HepG2 (cell line): Measurements from ENCODE around the gene TBC1D10A. TPM values are rescaled to one million over a fixed set of nuclear protein-coding genes. Genes with fewer than 3 reads are reported as not detected.

Experiments used
- ATAC-seq: fragments of 200-7000 bp; cut with Tn5 transposase; 3 replicates; pipeline ENCODE4 v1.9.1; 2020; ENCODE audit warnings: mild to moderate bottlenecking, moderate library complexity
- BruUV-seq: library from RNA; stranded (reverse); fragments of 400-500 nt; replicated peaks from 2 replicates; lab custom pipeline; 2021; lab: Mats Ljungman, UMichigan
- CTCF ChIA-PET: fragments of 300-600 bp; formaldehyde crosslinking; extraction: SDS; loops from one replicate; lab custom pipeline; 2021; ENCODE audit warnings: low total read pairs, inconsistent platforms, low intra/inter-chr PET ratio; lab: Yijun Ruan, JAX
- POLR2A ChIA-PET: fragments of 350-600 bp; sonication (Branson Sonifier 250); formaldehyde crosslinking; loops from one replicate; lab custom pipeline; 2020; ENCODE audit warnings: antibody characterized with exemption, inconsistent platforms; lab: Yijun Ruan, JAX
- DNase-seq: peaks from one replicate; pipeline ENCODE4 v3.0.0-alpha.2; 2015; ENCODE audit warnings: low spot score
- FAIRE-seq: peaks from 3 replicates; lab custom pipeline; 2011; peaks lifted over from hg19 to GRCh38; lab: Jason Lieb, UNC
- H2AFZ ChIP-seq: one replicate; pipeline ENCODE4 v1.6.1; 2011; ENCODE audit warnings: low read length, inconsistent platforms
- H3K27ac ChIP-seq: fragments of 300-600 bp; 3 replicates; pipeline ENCODE4 v1.8.0; 2011; ENCODE audit warnings: mixed run types, mild to moderate bottlenecking, mixed read lengths, low read length, inconsistent platforms; ENCODE audit not compliant: insufficient read depth; ENCODE audit errors: extremely low read length
- H3K27me3 ChIP-seq, 2 experiments: fragments of 200-600 bp in 1 of 2; 2 replicates in 1 of 2; 3 replicates in 1 of 2; pipeline versions ENCODE4 v1.6.0 to v1.8.0; 2011; ENCODE audit warnings: low read length in 2 of 2, mild to moderate bottlenecking in 2 of 2, moderate library complexity in 2 of 2, inconsistent platforms in 1 of 2; ENCODE audit not compliant: insufficient read depth in 2 of 2, control insufficient read depth in 1 of 2
- H3K36me3 ChIP-seq, 2 experiments: fragments of 200-600 bp in 1 of 2; replicated peaks in 1 of 2; 2 replicates in 1 of 2; 3 replicates in 1 of 2; pipeline versions ENCODE4 v1.5.1 to v1.8.0; 2011; ENCODE audit warnings: low read length in 2 of 2, inconsistent platforms in 1 of 2; ENCODE audit not compliant: insufficient read depth in 2 of 2, control insufficient read depth in 1 of 2
- H3K4me1 ChIP-seq: 2 replicates; pipeline ENCODE4 v1.5.1; 2012; ENCODE audit warnings: low read length, inconsistent platforms; ENCODE audit not compliant: insufficient read depth
- H3K4me2 ChIP-seq: 2 replicates; pipeline ENCODE4 v1.6.0; 2011; ENCODE audit warnings: low read depth, low read length, inconsistent platforms
- H3K4me3 ChIP-seq, 3 experiments: fragments of 200-600 bp in 1 of 3; sonication (generic), shearing (Covaris generic) in 1 of 3; replicated peaks in 1 of 3; 2 replicates each; pipeline ENCODE4 v1.5.1; 2011 to 2016; ENCODE audit warnings: low read length in 3 of 3, inconsistent platforms in 2 of 3, low read depth in 2 of 3, mild to moderate bottlenecking in 2 of 3, control low read depth in 1 of 3, mixed read lengths in 1 of 3; ENCODE audit not compliant: insufficient read depth in 1 of 3
- H3K79me2 ChIP-seq: one replicate; pipeline ENCODE4 v1.6.1; 2011; ENCODE audit warnings: low read length, inconsistent platforms; ENCODE audit not compliant: insufficient read depth
- H3K9ac ChIP-seq: 2 replicates; pipeline ENCODE4 v1.6.0; 2011; ENCODE audit warnings: mild to moderate bottlenecking, low read depth, low read length, inconsistent platforms; ENCODE audit not compliant: insufficient read depth
- H3K9me3 ChIP-seq: 2 replicates; pipeline ENCODE4 v1.5.1; 2012; ENCODE audit warnings: mild to moderate bottlenecking, low read length
- H4K20me1 ChIP-seq: 2 replicates; pipeline ENCODE4 v1.6.0; 2011; ENCODE audit warnings: inconsistent platforms, mild to moderate bottlenecking, low read length, moderate library complexity; ENCODE audit not compliant: insufficient read depth
- ATAD3A ChIP-seq: sonication (generic); formaldehyde crosslinking; IDR thresholded peaks from 2 replicates; pipeline ENCODE4 v1.4.0; 2020; ENCODE audit warnings: missing genetic modification reagents
- GTF2F1 ChIP-seq: fragments of 150-350 bp; IDR thresholded peaks from 2 replicates; pipeline ENCODE4 v1.6.1; 2014; ENCODE audit warnings: low read length
- HHEX ChIP-seq: IDR thresholded peaks from 2 replicates; pipeline ENCODE4 v1.6.1; 2016; ENCODE audit warnings: control low read depth
- KDM5A ChIP-seq: fragments of 200-600 bp; sonication (generic); IDR thresholded peaks from 2 replicates; pipeline ENCODE4 v1.7.0; 2018; ENCODE audit warnings: antibody characterized with exemption, mild to moderate bottlenecking, low read length, borderline replicate concordance
- NFYC ChIP-seq: IDR thresholded peaks from 2 replicates; pipeline ENCODE4 v1.6.1; 2016; ENCODE audit warnings: missing genetic modification reagents, missing compliant biosample characterization
- NR1H2 ChIP-seq: sonication (generic); formaldehyde crosslinking; IDR thresholded peaks from 2 replicates; pipeline ENCODE4 v1.8.1; 2022; ENCODE audit warnings: low read depth, missing genetic modification reagents, borderline replicate concordance
- POGZ ChIP-seq: sonication (generic); formaldehyde crosslinking; IDR thresholded peaks from 2 replicates; pipeline ENCODE4 v1.4.0; 2020; ENCODE audit warnings: mild to moderate bottlenecking, missing genetic modification reagents
- SIN3B ChIP-seq: fragments of 150-350 bp; IDR thresholded peaks from 2 replicates; pipeline ENCODE4 v1.6.1; 2014; ENCODE audit warnings: low read length
- SP2 ChIP-seq: sonication (generic); formaldehyde crosslinking; IDR thresholded peaks from 2 replicates; pipeline ENCODE4 v1.5.1; 2020; ENCODE audit warnings: mild to moderate bottlenecking, missing genetic modification reagents
- SYNCRIP ChIP-seq: fragments of 200-400 bp; formaldehyde crosslinking; IDR thresholded peaks from 2 replicates; pipeline ENCODE4 v1.6.1; 2018; ENCODE audit warnings: mild to moderate bottlenecking, low read depth, low read length; ENCODE audit not compliant: insufficient read depth
- TCF12 ChIP-seq, 2 experiments: fragments of 450-650 bp in 1 of 2; sonication (generic) in 1 of 2; formaldehyde crosslinking in 1 of 2; IDR thresholded peaks; 2 replicates each; pipeline versions ENCODE4 v1.6.1 to v1.8.0; 2017 to 2022; ENCODE audit warnings: antibody characterized with exemption in 1 of 2, mild to moderate bottlenecking in 1 of 2, missing genetic modification reagents in 1 of 2, moderate library complexity in 1 of 2
- ZNF329 ChIP-seq: sonication (generic); formaldehyde crosslinking; IDR thresholded peaks from 2 replicates; pipeline ENCODE4 v1.9.0; 2021; ENCODE audit warnings: low read depth, mild to moderate bottlenecking, missing genetic modification reagents
- ZNF816 ChIP-seq: sonication (generic); formaldehyde crosslinking; IDR thresholded peaks from 2 replicates; pipeline ENCODE4 v1.8.0; 2022; ENCODE audit warnings: missing genetic modification reagents, mild to moderate bottlenecking, borderline replicate concordance
- ZSCAN12 ChIP-seq: sonication (generic); formaldehyde crosslinking; IDR thresholded peaks from 2 replicates; pipeline ENCODE4 v1.9.0; 2021; ENCODE audit warnings: mild to moderate bottlenecking, missing genetic modification reagents
- WGBS: methylation state at CpG from one replicate; pipeline ENCODE4 v1.1.6; 2017; ENCODE audit warnings: low lambda C conversion rate; 5-methylcytosine and 5-hydroxymethylcytosine counted together
- in situ Hi-C: cut with HindIII; loops from 2 replicates; pipeline ENCODE4 v1.10.0; 2017; ENCODE audit warnings: low pct_unique_long_range_greater_than_20kb; ENCODE audit not compliant: extremely low pct_ligation_motif_present
- intact Hi-C: fragments of 100-400 bp; cut with micrococcal nuclease; formaldehyde crosslinking; loops from one replicate; pipeline ENCODE4 v1.10.0; 2022; ENCODE audit not compliant: unreplicated experiment
- polyA plus RNA-seq, 8 experiments: library from polyadenylated mRNA; depleted of rRNA in 3 of 8; stranded (reverse) in 7 of 8; unstranded in 1 of 8; fragments of >200 nt; fragmentation: Illumina TruSeq in 4 of 8; extraction: Trizol in 4 of 8; gene quantifications; 2 replicates each; pipeline versions ENCODE4 v1.2.1 to v1.2.3, GENCODE V29; 2011 to 2016; ENCODE audit warnings: low read depth in 4 of 8, missing spikeins in 1 of 8, mixed read lengths in 1 of 8; ENCODE audit not compliant: insufficient read depth in 1 of 8
- total RNA-seq, 5 experiments: library from RNA; depleted of rRNA; stranded (reverse); fragments of >200 nt; fragmentation: Illumina TruSeq; extraction: Trizol; gene quantifications; 2 replicates each; pipeline ENCODE4 v1.2.3, GENCODE V29; 2016; ENCODE audit warnings: low read depth in 1 of 5
- TF ChIP-seq, protein P1 (sequence below): sonication (generic); formaldehyde crosslinking; IDR thresholded peaks from 2 replicates; pipeline ENCODE4 v1.4.0; 2020; ENCODE audit warnings: missing genetic modification reagents
- TF ChIP-seq, protein P2 (sequence below): sonication (generic); formaldehyde crosslinking; IDR thresholded peaks from 2 replicates; pipeline ENCODE4 v1.5.0; 2020; ENCODE audit warnings: missing genetic modification reagents
- TF ChIP-seq, protein P3 (sequence below): sonication (generic); formaldehyde crosslinking; conservative IDR thresholded peaks from 2 replicates; pipeline ENCODE4 v1.4.0; 2020; ENCODE audit warnings: missing genetic modification reagents

TBC1D10A gene
- total and polyA plus RNA-seq, 2 of the 13 experiments (the other 11 are each of a cell fraction or from before 2014, with no cell fraction given) = 4.2 to 4.9 TPM

DNA sequence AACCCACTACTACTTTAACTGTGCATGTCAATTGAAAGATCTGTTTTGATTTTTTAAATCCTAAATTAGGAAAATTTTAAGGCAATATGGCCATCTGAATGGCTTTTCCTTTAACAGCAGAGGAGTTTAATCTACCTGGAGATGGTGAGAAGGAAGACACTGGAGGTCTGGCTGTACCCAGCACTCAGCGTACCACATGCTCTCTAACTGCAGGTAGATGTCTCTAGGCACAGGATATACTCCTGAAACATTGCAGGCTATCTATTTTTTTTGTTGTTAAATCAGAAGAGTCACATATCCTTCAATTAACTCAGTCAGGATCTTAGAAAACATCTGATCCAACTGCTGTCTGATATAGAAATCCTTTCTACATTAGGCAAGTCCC lies 20.1 kb downstream of the TBC1D10A start:
- Histone ChIP-seq H4K20me1 (no peaks in the 10 kb centered on the region), H3K27me3 (no peaks in the 10 kb centered on the region), H3K79me2 (no peaks in the 10 kb centered on the region), H3K4me2 (no peak overlapping the region), H3K36me3 (peaks cover 0 to 7% of the 10 kb centered on the region in 2 experiments; a peak in 2 of 5 replicates), H3K27ac (no peak overlapping the region), H3K4me3 (no peak overlapping the region), H3K9ac (no peak overlapping the region), H3K9me3 (no peaks in the 10 kb centered on the region), H2AFZ (no peak overlapping the region), H3K4me1 (peaks cover 5% of the 10 kb centered on the region; the same call in 1 of the 2 replicates)
- POLR2A ChIA-PET = no interaction called here
- DNase-seq = no peak
- TF ChIP-seq TCF12 (IDR thresholded peaks at IDR 0.05) = no peak
- no peak for TF ChIP-seq TCF12 (CRISPR knock-in tag; IDR thresholded peaks at IDR 0.05)
- TF ChIP-seq ZNF329 (CRISPR knock-in tag) = no peak
- TF ChIP-seq, protein P1, sequence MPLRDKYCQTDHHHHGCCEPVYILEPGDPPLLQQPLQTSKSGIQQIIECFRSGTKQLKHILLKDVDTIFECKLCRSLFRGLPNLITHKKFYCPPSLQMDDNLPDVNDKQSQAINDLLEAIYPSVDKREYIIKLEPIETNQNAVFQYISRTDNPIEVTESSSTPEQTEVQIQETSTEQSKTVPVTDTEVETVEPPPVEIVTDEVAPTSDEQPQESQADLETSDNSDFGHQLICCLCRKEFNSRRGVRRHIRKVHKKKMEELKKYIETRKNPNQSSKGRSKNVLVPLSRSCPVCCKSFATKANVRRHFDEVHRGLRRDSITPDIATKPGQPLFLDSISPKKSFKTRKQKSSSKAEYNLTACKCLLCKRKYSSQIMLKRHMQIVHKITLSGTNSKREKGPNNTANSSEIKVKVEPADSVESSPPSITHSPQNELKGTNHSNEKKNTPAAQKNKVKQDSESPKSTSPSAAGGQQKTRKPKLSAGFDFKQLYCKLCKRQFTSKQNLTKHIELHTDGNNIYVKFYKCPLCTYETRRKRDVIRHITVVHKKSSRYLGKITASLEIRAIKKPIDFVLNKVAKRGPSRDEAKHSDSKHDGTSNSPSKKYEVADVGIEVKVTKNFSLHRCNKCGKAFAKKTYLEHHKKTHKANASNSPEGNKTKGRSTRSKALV (CRISPR knock-in tag) = no peak
- TF ChIP-seq KDM5A = no peak
- no peak for TF ChIP-seq ZNF816 (CRISPR knock-in tag)
- no peak for TF ChIP-seq HHEX (CRISPR knock-in tag)
- TF ChIP-seq SP2 (CRISPR knock-in tag) = no peak
- no peak for TF ChIP-seq ZSCAN12 (CRISPR knock-in tag)
- TF ChIP-seq, protein P2, sequence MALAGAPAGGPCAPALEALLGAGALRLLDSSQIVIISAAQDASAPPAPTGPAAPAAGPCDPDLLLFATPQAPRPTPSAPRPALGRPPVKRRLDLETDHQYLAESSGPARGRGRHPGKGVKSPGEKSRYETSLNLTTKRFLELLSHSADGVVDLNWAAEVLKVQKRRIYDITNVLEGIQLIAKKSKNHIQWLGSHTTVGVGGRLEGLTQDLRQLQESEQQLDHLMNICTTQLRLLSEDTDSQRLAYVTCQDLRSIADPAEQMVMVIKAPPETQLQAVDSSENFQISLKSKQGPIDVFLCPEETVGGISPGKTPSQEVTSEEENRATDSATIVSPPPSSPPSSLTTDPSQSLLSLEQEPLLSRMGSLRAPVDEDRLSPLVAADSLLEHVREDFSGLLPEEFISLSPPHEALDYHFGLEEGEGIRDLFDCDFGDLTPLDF = no peak
- TF ChIP-seq, protein P3, sequence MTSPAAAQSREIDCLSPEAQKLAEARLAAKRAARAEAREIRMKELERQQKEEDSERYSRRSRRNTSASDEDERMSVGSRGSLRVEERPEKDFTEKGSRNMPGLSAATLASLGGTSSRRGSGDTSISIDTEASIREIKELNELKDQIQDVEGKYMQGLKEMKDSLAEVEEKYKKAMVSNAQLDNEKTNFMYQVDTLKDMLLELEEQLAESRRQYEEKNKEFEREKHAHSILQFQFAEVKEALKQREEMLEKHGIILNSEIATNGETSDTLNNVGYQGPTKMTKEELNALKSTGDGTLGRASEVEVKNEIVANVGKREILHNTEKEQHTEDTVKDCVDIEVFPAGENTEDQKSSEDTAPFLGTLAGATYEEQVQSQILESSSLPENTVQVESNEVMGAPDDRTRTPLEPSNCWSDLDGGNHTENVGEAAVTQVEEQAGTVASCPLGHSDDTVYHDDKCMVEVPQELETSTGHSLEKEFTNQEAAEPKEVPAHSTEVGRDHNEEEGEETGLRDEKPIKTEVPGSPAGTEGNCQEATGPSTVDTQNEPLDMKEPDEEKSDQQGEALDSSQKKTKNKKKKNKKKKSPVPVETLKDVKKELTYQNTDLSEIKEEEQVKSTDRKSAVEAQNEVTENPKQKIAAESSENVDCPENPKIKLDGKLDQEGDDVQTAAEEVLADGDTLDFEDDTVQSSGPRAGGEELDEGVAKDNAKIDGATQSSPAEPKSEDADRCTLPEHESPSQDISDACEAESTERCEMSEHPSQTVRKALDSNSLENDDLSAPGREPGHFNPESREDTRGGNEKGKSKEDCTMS (CRISPR knock-in tag) = no peak
- TF ChIP-seq NR1H2 (CRISPR knock-in tag) = no peak
- no peak for TF ChIP-seq NFYC
- TF ChIP-seq GTF2F1 = no peak
- no peak for TF ChIP-seq ATAD3A (CRISPR knock-in tag)
- TF ChIP-seq POGZ (CRISPR knock-in tag) = no peak
- no peak for TF ChIP-seq SIN3B
- TF ChIP-seq SYNCRIP = no peak
- CTCF ChIA-PET = no interaction called here
- no peak for FAIRE-seq
- BruUV-seq = no TSS peak
- in situ Hi-C loops = no loop called here
- WGBS = 92% methylated on average over 1 of the region's 1 CpG
- intact Hi-C loops = no loop called here
- ATAC-seq = no peak
